ENCODE results near the gene SIT1.

- TF ChIP-seq EZH2phosphoT487 (IDR thresholded peaks at IDR 0.05; ENCODE audit: borderline replicate concordance, low read depth, low read length) (no peak), CTCF (conservative IDR thresholded peaks at IDR 0.05; ENCODE audit: low read length) (peak; percentile 97)
Measured at GRCh38 chr9:35696520-35697215, 45.9 kb upstream of the SIT1 start.

All from OCI-LY7 (cell line).